Fibroblast of skin of left quadriceps (primary cell): ENCODE measurements around the gene NRXN3.
"Not testable (repeated sequence)": the region's sequence is repeated elsewhere in the genome, so short reads cannot be mapped to it uniquely, and the experiment has no call there.

Source experiments
- DNase-seq, 2 experiments: peaks; one replicate each; pipeline ENCODE4 v3.0.0-alpha.2; 2013; ENCODE audit warnings: low read depth in 2 of 2

Gene NRXN3

DNA sequence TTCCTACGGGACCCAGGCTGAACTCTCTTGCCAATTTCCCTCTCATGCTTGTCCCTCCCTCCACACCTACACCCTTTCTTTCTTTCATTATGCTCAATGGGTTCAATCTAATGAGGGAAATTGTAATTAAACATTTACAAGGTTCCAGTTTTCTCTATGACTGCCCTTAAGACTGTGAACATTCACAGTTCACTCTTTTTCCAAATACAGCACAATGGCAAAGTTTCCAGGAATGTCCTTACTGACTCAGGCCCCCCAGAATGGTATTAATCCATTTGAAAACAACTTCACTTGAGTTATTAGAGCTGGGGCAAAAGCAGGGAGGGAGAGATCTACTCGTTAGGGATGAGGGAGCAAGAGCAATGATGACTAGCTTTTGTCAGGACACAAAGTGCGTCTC is 892.1 kb downstream of the NRXN3 start:
- no peak for DNase-seq

GRCh38 chr14:79064214-79064613 is 894.0 kb downstream of the NRXN3 start:
- no peak for DNase-seq

- DNase-seq, result no peak
These were observed 904.3 kb downstream of the NRXN3 start for GRCh38 chr14:79074510-79074909.

DNA sequence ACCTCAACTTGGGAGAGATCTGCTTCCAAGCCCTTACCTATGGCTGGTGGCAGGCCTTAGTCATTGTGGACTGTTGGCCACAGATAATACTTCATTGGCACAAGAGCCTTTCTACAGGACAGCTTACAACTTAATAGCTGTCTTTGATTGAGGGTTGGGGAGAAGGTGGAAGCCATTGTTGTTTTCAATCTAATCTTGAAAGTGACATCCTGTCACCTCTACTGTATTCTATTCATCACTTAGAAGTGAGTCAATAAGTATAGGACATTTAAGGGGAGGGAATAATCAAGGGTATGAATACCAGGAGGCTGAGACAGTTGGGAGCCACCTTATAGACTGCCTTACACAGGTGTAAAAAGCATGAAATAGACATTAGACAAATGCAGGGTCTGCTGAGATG is 906.3 kb downstream of the NRXN3 start:
- no peak for DNase-seq

DNA sequence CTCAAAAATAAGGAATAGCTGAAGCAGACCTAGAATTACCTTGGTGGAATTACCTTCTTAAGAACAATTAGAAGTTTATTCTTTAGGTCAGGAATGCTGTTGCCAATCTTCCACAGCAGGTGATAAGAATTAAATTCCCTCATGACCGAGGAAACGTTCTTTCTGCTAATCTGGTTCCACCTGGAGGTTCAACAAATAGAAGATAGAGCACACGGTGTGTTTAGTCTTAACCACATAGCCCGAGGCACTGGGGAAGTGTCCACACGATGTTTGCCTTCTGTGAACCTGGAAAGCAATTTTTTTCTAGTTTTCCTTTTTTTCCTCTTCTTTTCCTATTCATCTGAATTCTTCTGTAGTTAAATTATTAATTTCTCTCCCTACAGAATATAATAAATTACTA is 906.9 kb downstream of the NRXN3 start:
- no peak for DNase-seq

DNA sequence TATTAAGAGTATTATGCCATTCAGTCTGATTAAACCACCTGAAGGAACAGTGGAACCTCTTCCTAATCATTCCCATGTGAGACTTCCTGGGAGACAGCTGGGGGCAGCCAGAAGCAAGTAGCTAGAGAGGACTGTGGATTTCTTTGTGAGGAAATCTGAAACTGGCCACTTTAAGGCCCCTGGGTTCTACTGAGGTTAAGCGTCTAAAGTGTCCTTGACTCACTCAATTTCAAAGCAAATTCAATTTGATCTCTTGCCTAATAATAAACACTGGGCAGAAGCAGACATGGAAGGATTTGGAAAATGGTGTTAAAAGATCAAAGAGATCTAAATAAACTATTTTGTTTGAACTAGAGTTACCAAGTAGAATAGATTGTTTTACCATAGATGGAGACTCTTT is 909.9 kb downstream of the NRXN3 start:
- DNase-seq, result no peak

DNA sequence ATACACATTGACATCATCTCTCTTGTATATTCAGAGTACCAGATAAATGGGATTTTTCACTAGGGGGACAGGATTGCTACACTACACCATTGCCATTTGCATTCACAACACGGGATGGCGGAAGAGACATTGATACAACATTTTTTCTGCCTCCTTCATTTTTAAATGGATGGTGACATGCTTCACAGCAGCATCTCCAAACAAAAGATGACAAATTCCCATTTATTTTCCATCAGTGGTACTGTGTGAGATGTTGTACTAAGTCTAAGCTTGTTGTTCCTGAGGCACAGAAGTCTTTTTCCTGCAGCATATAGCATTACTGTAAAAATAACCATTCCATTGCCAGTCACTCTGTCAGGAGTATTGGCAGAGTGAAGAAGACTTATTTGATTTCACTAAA is 912.7 kb downstream of the NRXN3 start:
- no peak for DNase-seq

GRCh38 chr14:79083356-79083755 is 913.2 kb downstream of the NRXN3 start:
- no peak for DNase-seq

DNA sequence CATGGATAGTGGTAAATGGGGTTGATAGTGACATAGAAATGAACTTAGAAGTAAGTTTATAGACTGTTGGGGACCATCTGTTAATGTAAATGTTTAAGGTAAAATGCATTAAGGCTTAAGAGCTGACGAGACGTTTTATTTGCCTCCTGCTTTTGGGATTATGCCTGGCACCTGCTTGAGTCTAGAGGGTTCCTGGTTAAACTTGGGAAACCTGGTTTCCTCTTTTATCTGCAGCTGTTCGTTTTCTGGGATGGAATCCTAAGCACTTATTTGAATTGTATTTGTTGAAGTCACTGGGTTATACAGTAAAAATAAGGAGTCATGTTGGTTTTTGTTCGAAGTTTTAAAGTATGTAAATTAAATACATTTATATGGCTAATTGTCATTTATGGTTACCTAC is 914.7 kb downstream of the NRXN3 start:
- DNase-seq, result no peak

- DNase-seq, result no peak
These were observed 919.4 kb downstream of the NRXN3 start for GRCh38 chr14:79089576-79089975.

- no peak for DNase-seq
These were observed 920.5 kb downstream of the NRXN3 start for GRCh38 chr14:79090641-79091180.

GRCh38 chr14:79091381-79091963 is 921.3 kb downstream of the NRXN3 start:
- no peak for DNase-seq

DNA sequence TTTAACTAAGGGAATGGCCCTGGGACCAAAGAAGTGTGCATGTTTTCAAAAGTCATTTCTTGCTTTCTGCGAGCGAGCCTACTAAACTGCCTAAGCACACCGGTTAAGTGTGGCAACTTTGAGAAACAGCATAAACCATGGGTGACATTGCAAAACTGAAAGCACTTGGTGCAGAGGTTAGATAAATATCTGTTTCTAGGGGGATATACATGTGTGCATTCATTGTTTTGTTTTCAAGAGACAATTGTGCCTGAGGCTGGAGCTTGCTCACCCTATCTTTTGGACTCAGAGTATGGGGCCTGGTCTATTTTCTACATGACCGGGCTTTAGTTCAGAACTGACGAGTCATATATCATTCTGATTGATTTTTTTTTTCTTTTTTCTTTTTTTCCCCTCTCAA is 923.4 kb downstream of the NRXN3 start:
- DNase-seq, result no peak

DNA sequence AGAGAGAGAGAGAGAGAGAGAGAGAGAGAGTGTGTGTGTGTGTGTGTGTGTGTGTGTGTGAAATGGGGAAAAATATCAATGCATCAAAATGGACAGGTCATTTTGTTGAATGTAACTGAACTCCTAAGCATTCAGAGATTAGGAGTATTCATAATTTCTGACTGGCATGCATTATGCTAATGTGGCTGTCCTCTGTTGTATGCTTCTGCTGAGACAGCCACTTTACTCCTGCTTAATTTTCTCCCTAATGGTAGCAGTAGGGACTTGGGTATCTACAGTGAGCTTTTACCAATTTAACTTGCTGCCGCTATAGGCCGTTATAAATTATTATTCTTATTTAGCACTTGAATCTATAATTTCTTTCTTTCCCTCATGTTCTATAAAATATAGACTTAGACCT is 924.8 kb downstream of the NRXN3 start:
- DNase-seq, result no peak

- DNase-seq, result no peak
These were observed 926.6 kb downstream of the NRXN3 start for GRCh38 chr14:79096811-79097210.

- no peak for DNase-seq
These were observed 928.2 kb downstream of the NRXN3 start for GRCh38 chr14:79098324-79098723.

DNA sequence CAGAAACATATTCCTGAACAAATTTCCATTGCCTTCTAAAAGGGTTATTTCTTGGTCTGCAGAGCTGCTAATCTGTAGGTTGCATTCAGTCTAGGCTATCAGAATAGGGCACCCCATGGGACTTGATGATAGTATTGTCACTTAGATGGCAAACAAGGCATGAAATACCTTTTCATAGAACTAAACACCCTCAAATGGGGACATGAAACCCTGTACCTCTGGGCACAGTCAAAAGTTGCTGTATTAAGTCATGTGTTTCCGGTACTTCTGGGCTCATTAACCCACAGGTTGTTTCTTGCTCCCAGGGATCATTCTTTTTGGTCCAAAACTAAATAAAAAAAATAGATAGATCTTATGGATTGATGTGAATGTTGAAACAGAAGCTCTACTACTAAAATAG is 930.4 kb downstream of the NRXN3 start:
- DNase-seq, result no peak

GRCh38 chr14:79101388-79101787 is 931.2 kb downstream of the NRXN3 start:
- DNase-seq, result no peak

- no peak for DNase-seq
These were observed 933.6 kb downstream of the NRXN3 start for GRCh38 chr14:79103764-79104163.

GRCh38 chr14:79110564-79110963 is 940.4 kb downstream of the NRXN3 start:
- not testable (repeated sequence) for DNase-seq

GRCh38 chr14:79111987-79112501 is 941.9 kb downstream of the NRXN3 start:
- DNase-seq, result no peak

DNA sequence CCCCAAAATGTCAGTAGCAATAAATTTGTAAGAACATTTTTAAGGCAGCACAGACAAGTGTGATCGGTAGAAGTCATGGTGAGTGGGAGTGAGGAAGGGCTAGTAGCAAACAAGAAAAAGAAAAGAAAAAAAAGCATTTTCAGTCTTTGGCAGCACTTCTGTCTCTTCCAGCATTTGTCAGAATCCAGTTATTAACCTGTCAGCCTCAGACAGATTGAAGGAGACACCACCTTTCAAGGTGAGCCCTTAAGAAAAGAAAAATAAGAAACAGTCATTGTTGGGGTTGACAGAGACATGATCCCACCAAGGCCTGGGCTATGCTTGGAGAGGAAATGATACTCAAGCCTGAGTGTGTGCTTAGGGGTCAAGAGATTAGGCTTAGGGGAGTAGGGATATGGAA is 947.4 kb downstream of the NRXN3 start:
- DNase-seq, result no peak

- no peak for DNase-seq
These were observed 948.1 kb downstream of the NRXN3 start for GRCh38 chr14:79118291-79118690.

DNA sequence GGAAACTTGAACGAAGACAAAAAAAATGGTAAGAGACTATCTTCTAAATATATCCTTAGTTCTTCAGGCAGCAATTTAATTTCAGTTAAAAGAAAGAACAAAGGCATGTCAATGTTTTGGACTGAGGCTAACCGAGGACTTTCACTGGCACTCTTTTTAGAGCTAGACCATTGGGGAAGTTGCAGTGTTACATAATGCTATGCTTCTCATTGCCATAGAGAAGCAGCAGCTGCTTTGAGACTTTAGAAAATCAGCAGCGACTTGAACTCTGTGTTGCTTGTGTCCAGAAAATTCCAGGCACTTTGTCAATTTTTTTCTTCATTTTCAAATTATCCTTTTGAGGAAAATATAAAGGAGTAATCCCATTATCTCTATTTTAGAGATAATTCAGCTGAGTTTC is 964.2 kb downstream of the NRXN3 start:
- no peak for DNase-seq
